Activated naive CD8-positive, alpha-beta T cell treated with anti-CD3 and anti-CD28 coated beads, Interleukin-2, amount 50 U/mL, for 24 hours (primary cell): ENCODE results near the gene LEP.
"Not testable (repeated sequence)": the region's sequence is repeated elsewhere in the genome, so short reads cannot be mapped to it uniquely, and the experiment has no call there.

Source experiments
- ATAC-seq: fragments of 150-1000 bp; cut with Tn5 transposase; one replicate; pipeline ENCODE4 v1.10.0; 2021
- DNase-seq: peaks from one replicate; pipeline ENCODE4 v3.0.0; 2021
- H3K27ac Mint-ChIP-seq: one replicate; pipeline ENCODE4 v1.8.0; 2021; ENCODE audit warnings: mild to moderate bottlenecking, mixed read lengths
- H3K27me3 Mint-ChIP-seq: one replicate; pipeline ENCODE4 v1.8.0; 2021; ENCODE audit warnings: mixed read lengths
- H3K36me3 Mint-ChIP-seq: one replicate; pipeline ENCODE4 v1.8.0; 2021; ENCODE audit warnings: low read depth, mixed read lengths
- H3K4me1 Mint-ChIP-seq: one replicate; pipeline ENCODE4 v1.8.0; 2021; ENCODE audit warnings: mixed read lengths
- H3K4me3 Mint-ChIP-seq: one replicate; pipeline ENCODE4 v1.8.0; 2021; ENCODE audit warnings: mild to moderate bottlenecking, moderate library complexity, mixed read lengths
- H3K9me3 Mint-ChIP-seq: one replicate; pipeline ENCODE4 v1.8.0; 2021; ENCODE audit warnings: mixed read lengths

LEP gene

DNA sequence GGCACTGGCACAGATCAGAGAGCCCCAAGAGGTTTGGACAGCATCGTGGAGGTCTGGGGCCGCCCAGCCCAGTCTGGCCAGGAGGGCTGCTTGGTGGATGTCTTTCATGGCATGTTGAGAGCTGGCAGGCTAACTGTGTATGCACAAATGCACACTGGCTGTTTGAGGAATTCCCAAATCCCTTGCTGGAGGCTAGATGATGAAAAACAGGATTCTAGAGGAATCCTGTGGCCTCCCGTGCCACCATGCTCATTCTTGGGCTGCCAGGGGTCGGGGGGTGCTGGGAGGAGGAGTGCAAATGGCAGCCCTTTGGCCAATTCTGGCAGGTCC lies 26.5 kb downstream of the LEP start:
- Mint-ChIP-seq H3K36me3 (peaks cover 1% of the 10 kb centered on the region), H3K4me1 (peaks cover 2% of the 10 kb centered on the region), H3K4me3 (no peak overlapping the region), H3K27me3 (peaks cover 38% of the 10 kb centered on the region), H3K27ac (no peak overlapping the region), H3K9me3 (no peaks in the 10 kb centered on the region)
- ATAC-seq: no peak
- DNase-seq: no peak

GRCh38 chr7:128268233-128268632 lies 27.2 kb downstream of the LEP start:
- peaks cover 2% of the 10 kb centered on the region for H3K4me1 Mint-ChIP-seq
- H3K27me3 Mint-ChIP-seq: peaks cover 41% of the 10 kb centered on the region
- DNase-seq (no peak), ATAC-seq (no peak)
- H3K9me3 Mint-ChIP-seq: no peaks in the 10 kb centered on the region
- H3K36me3 Mint-ChIP-seq: peaks cover 1% of the 10 kb centered on the region
- H3K27ac Mint-ChIP-seq: no peak overlapping the region
- no peak overlapping the region for H3K4me3 Mint-ChIP-seq

GRCh38 chr7:128270826-128271272 lies 29.8 kb downstream of the LEP start:
- Mint-ChIP-seq H3K4me1 (peaks cover 2% of the 10 kb centered on the region), H3K4me3 (no peak overlapping the region), H3K27me3 (peaks cover 41% of the 10 kb centered on the region), H3K36me3 (peaks cover 1% of the 10 kb centered on the region), H3K27ac (no peak overlapping the region), H3K9me3 (no peaks in the 10 kb centered on the region)
- no peak for ATAC-seq
- no peak for DNase-seq

GRCh38 chr7:128271471-128271941 lies 30.4 kb downstream of the LEP start:
- H3K9me3 Mint-ChIP-seq: no peaks in the 10 kb centered on the region
- no peak overlapping the region for H3K27ac Mint-ChIP-seq
- ATAC-seq: no peak
- peaks cover 41% of the 10 kb centered on the region for H3K27me3 Mint-ChIP-seq
- H3K36me3 Mint-ChIP-seq: peaks cover 1% of the 10 kb centered on the region
- H3K4me1 Mint-ChIP-seq: peaks cover 2% of the 10 kb centered on the region
- H3K4me3 Mint-ChIP-seq: no peak overlapping the region
- no peak for DNase-seq

DNA sequence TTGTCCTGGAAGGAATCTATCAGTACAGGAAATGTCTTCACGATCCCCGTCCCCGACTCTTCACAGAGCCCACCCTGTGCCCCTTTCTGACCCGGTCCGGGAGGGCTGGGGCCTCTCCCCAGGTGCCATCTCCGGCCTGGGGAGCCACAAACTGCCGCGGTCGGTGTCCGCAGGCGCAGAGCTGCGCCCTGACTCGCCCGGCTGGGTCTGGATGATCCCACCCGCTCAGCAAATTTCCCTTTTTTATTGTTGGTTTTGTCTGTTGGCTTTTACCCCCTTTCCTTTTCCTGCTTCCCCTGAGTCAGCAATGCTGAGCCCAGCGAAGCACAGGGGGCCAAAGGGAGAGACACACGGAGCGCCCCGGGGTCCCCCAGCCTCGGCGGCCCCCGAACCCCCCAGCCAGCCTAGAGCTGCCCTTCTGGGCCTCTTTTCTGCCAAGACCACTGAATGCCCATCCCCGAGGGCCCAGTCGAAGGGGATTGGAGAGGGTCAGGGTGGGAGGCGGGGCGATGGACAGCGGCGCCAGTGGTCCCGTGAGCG lies 30.9 kb downstream of the LEP start:
- H3K27me3 Mint-ChIP-seq: peaks cover 36% of the 10 kb centered on the region
- H3K4me3 Mint-ChIP-seq: no peak overlapping the region

DNA sequence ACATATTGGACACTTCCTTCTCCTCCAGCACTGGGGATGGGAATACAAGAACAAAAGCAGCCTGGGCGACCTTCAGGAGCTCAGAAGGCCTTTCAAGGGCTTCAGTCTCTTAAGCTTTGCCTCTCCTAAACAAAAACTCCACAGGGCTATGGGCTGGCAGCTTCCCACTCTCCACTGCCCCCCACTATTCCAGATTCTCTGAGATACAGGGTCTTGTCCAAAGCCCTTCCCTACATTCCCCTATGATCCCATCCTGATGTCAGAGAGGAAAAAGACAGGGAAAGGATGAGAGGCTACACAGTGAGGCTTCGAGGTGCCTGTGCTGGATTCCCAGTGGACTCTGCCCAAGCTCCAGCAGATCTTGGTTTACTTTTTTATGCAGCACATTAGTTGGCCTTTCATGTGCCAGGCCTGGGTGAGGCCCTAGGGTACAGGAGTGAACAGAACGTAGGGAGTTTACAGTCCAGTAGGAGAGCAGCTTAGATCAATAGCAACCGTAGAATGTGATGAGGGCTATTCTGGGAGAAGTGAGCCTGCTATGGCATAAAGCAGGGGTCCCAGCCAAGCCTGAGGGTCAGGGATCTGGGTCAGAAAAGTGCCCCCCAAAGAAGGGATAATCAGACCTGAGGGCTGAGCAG lies 33.3 kb downstream of the LEP start:
- H3K27me3 Mint-ChIP-seq: peaks cover 18% of the 10 kb centered on the region
- no peak overlapping the region for H3K27ac Mint-ChIP-seq
- H3K36me3 Mint-ChIP-seq: peaks cover 1% of the 10 kb centered on the region
- no peak for ATAC-seq
- H3K4me3 Mint-ChIP-seq: no peak overlapping the region
- peaks cover 2% of the 10 kb centered on the region for H3K4me1 Mint-ChIP-seq
- no peak for DNase-seq
- no peaks in the 10 kb centered on the region for H3K9me3 Mint-ChIP-seq

More for the DNA sequence above, 30.9 kb downstream of the LEP start:
- Mint-ChIP-seq H3K9me3 (no peaks in the 10 kb centered on the region), H3K27ac (no peak overlapping the region), H3K4me1 (peaks cover 2% of the 10 kb centered on the region), H3K36me3 (peaks cover 1% of the 10 kb centered on the region)
- no peak for ATAC-seq
- no peak for DNase-seq

DNA sequence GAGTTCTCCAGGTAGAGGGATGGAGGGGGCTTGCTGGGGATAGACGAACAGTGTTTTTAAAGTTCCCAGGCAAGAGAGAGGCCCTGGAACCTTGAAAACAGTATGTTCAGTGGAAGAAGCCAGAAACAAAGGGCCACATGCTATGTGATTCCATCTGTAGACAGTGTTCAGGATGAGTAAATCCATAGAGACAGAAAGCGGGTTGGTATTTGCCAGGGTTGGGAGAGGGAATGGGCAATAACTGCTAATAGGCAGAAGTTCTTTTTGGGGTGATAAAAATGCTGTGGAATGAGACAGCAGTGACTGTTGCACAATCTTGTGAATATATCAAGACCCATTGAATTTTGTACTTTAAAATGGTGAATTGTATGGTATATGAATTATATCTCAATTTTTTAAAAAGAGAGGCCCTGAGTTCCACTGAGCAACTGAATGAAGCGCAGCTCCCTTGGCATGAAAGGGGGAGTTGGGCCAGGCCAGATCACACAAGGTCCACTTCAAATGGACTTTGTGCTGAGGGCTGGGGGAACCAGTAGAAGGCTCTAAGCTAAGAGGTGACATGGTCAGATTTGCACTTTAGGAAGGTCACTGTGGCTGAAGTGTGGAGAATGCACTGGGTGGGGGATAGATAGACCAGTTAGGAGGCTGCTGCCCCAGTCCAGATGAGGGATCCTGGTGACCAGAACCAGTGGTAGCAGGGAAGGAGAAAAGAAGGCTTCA lies 34.0 kb downstream of the LEP start:
- Mint-ChIP-seq H3K9me3 (peaks cover 6% of the 10 kb centered on the region), H3K27ac (no peak overlapping the region), H3K4me3 (no peak overlapping the region), H3K27me3 (peaks cover 12% of the 10 kb centered on the region), H3K4me1 (peaks cover 2% of the 10 kb centered on the region), H3K36me3 (peaks cover 6% of the 10 kb centered on the region)
- DNase-seq (no peak), ATAC-seq (no peak)

DNA sequence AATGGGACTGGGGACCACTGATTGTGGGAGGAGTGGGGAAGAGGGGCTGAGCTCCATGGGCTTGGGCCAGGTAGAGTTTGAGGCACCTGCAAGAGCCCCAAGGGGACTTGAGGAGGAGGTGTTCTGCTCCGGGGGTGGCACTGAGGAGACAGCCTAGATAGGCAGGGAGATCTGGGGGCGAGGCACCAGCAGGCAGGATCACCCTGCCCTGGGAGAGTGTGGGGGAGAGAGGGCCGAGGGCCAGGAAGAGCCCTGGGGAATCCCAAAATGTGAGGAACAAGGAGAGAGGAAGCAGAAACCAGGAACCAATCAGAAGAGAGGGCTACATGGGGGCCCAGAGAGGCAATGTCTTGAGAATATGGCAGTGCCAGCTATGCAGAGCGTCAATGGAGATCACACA lies 34.6 kb downstream of the LEP start:
- ATAC-seq (no peak), DNase-seq (no peak)
- Mint-ChIP-seq H3K4me3 (no peak overlapping the region), H3K36me3 (peaks cover 8% of the 10 kb centered on the region), H3K27me3 (peaks cover 10% of the 10 kb centered on the region), H3K27ac (no peak overlapping the region), H3K9me3 (peaks cover 9% of the 10 kb centered on the region), H3K4me1 (peaks cover 2% of the 10 kb centered on the region)

GRCh38 chr7:128278366-128278765 lies 37.3 kb downstream of the LEP start:
- Mint-ChIP-seq H3K36me3 (peaks cover 14% of the 10 kb centered on the region), H3K27me3 (no peaks in the 10 kb centered on the region), H3K4me1 (no peaks in the 10 kb centered on the region), H3K9me3 (peaks cover 17% of the 10 kb centered on the region), H3K4me3 (no peak overlapping the region), H3K27ac (no peak overlapping the region)
- ATAC-seq: no peak
- DNase-seq: no peak

GRCh38 chr7:128279124-128279713 lies 38.1 kb downstream of the LEP start:
- no peak for DNase-seq
- peaks cover 17% of the 10 kb centered on the region for H3K9me3 Mint-ChIP-seq
- no peak for ATAC-seq
- H3K4me3 Mint-ChIP-seq: no peak overlapping the region
- H3K4me1 Mint-ChIP-seq: no peaks in the 10 kb centered on the region
- H3K27me3 Mint-ChIP-seq: no peaks in the 10 kb centered on the region
- peaks cover 14% of the 10 kb centered on the region for H3K36me3 Mint-ChIP-seq
- H3K27ac Mint-ChIP-seq: no peak overlapping the region

DNA sequence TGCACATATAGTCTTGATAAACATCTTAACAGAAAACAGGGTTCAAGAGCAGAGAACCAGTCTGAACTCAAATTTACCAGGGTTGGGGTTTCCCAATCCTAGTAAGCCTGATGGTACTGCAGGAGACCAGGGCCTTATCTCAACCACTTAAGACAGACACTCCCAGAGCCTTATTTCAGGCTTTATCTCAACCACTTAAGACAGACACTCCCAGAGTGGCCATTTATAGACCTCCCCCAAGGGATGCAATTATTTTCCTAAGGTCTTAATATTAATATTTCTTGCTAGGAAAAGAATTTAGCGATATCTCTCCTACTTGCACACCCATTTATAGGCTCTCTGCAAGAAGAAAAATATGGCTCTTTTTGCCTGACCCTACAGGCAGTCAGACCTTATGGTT lies 39.4 kb downstream of the LEP start:
- not testable (repeated sequence) for H3K27me3 Mint-ChIP-seq, H3K27ac Mint-ChIP-seq, DNase-seq, H3K4me3 Mint-ChIP-seq, ATAC-seq, H3K4me1 Mint-ChIP-seq
- peaks cover 14% of the 10 kb centered on the region for H3K36me3 Mint-ChIP-seq
- peaks cover 17% of the 10 kb centered on the region for H3K9me3 Mint-ChIP-seq

- no peak for ATAC-seq
- H3K27ac Mint-ChIP-seq: no peak overlapping the region
- H3K36me3 Mint-ChIP-seq: peaks cover 14% of the 10 kb centered on the region
- no peaks in the 10 kb centered on the region for H3K27me3 Mint-ChIP-seq
- DNase-seq: no peak
- peaks cover 17% of the 10 kb centered on the region for H3K9me3 Mint-ChIP-seq
- no peaks in the 10 kb centered on the region for H3K4me1 Mint-ChIP-seq
- no peak overlapping the region for H3K4me3 Mint-ChIP-seq
These were observed 40.7 kb downstream of the LEP start for GRCh38 chr7:128281605-128282380.

DNA sequence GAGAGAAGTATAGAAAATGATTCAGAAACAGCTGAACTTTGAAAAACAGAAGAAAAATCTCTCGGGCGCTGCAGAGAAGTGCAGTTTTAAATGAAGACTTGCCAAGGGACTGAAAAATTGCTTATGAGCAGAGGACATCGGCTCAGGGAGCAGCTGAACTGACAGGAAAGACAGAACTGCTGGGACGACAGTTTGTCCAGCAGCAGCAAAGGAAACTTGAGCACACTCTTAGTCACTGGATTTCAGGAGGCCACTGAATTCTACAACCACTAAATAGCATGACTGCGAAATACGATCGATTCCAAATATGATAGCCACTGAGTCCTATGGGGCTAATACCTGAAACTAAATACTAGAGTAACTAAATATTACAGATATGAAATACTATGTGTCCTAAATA lies 43.0 kb downstream of the LEP start:
- Mint-ChIP-seq H3K9me3 (peaks cover 17% of the 10 kb centered on the region), H3K4me3 (no peak overlapping the region), H3K36me3 (peaks cover 18% of the 10 kb centered on the region), H3K27me3 (no peaks in the 10 kb centered on the region), H3K4me1 (no peaks in the 10 kb centered on the region), H3K27ac (no peak overlapping the region)
- DNase-seq (no peak), ATAC-seq (no peak)

DNA sequence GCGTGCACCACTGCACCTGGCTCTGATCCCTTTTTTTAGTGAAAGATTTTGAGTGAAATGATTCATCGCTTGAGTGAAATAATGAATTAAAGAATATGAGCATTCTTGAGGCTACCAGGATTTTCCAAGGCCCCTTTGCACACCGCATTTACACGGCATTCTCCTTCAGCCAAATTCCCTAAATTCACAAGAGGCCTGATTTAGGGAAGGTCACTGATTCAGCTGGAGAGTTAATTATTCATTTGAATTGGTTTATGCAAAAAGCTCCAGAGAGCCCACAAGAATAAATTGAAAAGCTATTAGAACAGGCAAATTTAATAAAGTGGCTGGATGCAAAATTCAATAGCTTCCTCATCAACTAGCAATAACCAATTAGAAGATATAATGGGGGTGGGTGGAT lies 46.5 kb downstream of the LEP start:
- ATAC-seq: no peak
- Mint-ChIP-seq H3K9me3 (peaks cover 3% of the 10 kb centered on the region), H3K4me1 (no peaks in the 10 kb centered on the region), H3K27me3 (no peaks in the 10 kb centered on the region), H3K36me3 (peaks cover 13% of the 10 kb centered on the region), H3K4me3 (no peak overlapping the region), H3K27ac (no peak overlapping the region)
- no peak for DNase-seq
